ENCODE results near the gene LYG2. TPM values are rescaled to one million over a fixed set of nuclear protein-coding genes. Genes with fewer than 3 reads are reported as not detected.
"Not testable (repeated sequence)": the region's sequence is repeated elsewhere in the genome, so short reads cannot be mapped to it uniquely, and the experiment has no call there.

The LYG2 gene
- total and polyA plus RNA-seq, 8 donors = 0.92 TPM; not detected in 7

DNA sequence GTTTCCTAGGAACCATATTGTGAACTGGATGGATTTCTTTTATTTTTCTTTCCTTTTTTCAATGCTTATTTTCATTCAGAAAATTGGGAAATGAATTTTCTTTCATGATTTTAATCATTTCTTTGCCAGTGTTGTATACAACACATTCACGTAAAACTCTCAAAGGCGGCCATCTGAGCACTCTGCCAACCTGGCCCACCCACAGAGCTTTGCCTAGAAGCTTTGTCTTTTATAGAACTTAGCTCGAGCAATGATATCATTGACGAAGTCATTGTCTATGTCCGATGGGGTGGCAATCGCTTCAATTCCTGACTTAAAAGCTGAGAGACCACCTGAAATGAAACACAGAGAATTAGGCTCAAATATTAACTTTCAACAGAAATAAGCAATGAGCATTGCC is 13.3 kb downstream of the LYG2 start:
- Histone ChIP-seq H3K36me3 (no peaks in the 10 kb centered on the region), H3K4me1 (peaks cover 0 to 13% (median 3%) of the 10 kb centered on the region in 4 donors), H3K27me3 (no peaks in the 10 kb centered on the region), H3K27ac (no peak overlapping the region), H3K4me3 (no peak overlapping the region), H3K9me3 (no peaks in the 10 kb centered on the region)
- intact Hi-C loops (cut with DNase I; ENCODE audit: low total_unique reads) = no loop called here
- DNase-seq = no peak
- TF ChIP-seq POLR2AphosphoS5 (IDR thresholded peaks at IDR 0.05) = no peak
- TF ChIP-seq, protein P1, sequence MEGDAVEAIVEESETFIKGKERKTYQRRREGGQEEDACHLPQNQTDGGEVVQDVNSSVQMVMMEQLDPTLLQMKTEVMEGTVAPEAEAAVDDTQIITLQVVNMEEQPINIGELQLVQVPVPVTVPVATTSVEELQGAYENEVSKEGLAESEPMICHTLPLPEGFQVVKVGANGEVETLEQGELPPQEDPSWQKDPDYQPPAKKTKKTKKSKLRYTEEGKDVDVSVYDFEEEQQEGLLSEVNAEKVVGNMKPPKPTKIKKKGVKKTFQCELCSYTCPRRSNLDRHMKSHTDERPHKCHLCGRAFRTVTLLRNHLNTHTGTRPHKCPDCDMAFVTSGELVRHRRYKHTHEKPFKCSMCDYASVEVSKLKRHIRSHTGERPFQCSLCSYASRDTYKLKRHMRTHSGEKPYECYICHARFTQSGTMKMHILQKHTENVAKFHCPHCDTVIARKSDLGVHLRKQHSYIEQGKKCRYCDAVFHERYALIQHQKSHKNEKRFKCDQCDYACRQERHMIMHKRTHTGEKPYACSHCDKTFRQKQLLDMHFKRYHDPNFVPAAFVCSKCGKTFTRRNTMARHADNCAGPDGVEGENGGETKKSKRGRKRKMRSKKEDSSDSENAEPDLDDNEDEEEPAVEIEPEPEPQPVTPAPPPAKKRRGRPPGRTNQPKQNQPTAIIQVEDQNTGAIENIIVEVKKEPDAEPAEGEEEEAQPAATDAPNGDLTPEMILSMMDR (IDR thresholded peaks at IDR 0.05) = no peak
- TF ChIP-seq POLR2A (IDR thresholded peaks at IDR 0.05) = no peak
- TF ChIP-seq EP300 (IDR thresholded peaks at IDR 0.05) = no peak
- 78 to 89% (median 83%) methylated on average over 6 of the region's 6 CpGs for WGBS, 5 donors

DNA sequence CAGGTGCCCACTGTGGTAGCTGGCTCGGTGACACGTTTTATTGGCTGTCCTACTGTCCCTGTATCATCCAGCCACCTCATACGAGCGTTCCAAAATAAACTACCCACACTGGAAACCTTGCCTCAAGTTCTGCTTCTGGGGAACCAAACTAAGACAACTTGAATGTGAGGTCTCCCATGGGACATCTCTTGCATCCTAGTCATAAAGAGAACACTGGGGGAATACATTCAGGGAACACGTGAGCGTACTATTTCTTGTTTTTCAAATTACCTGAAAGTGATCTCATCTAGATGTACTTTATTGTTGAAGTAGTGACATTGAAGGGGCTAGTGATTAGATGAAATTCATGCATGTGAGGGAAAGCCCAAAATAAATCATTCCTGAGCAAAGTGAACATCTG is 15.0 kb downstream of the LYG2 start:
- Histone ChIP-seq H3K9me3 (no peaks in the 10 kb centered on the region), H3K36me3 (no peaks in the 10 kb centered on the region), H3K27ac (no peak overlapping the region), H3K4me3 (no peak overlapping the region), H3K27me3 (no peaks in the 10 kb centered on the region), H3K4me1 (no peaks in the 10 kb centered on the region)
- TF ChIP-seq POLR2AphosphoS5 (IDR thresholded peaks at IDR 0.05) (no peak), POLR2A (IDR thresholded peaks at IDR 0.05) (no peak), EP300 (IDR thresholded peaks at IDR 0.05) (no peak)
- TF ChIP-seq, protein P1 (IDR thresholded peaks at IDR 0.05) = no peak
- WGBS, 5 donors = 80 to 91% (median 90%) methylated on average over 6 of the region's 6 CpGs
- no peak for DNase-seq
- intact Hi-C loops (cut with DNase I; ENCODE audit: low total_unique reads) = no loop called here

DNA sequence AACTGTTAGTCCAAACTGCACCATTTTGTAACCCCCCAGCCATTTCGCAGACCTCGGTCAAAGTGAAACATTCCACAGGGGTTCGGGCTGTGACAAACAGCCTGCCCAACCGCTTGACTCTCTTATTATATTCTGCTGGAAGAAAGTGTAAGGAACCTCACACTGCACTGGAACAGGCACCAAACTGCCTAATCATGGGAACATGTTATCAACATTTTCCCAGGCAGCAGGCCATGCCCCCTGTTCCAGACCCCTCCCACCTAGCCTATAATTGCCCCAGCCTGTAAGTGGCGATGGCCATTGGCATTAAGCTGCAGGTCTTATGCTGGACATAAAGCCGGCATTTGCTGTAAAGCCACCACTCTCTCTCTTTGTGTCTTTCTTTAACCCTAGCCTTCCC is 16.9 kb downstream of the LYG2 start:
- intact Hi-C loops (cut with DNase I; ENCODE audit: low total_unique reads) = no loop called here
- Histone ChIP-seq H3K9me3 (no peaks in the 10 kb centered on the region), H3K36me3 (no peaks in the 10 kb centered on the region), H3K4me1 (no peaks in the 10 kb centered on the region), H3K27me3 (no peaks in the 10 kb centered on the region), H3K4me3 (no peak overlapping the region), H3K27ac (no peak overlapping the region)
- WGBS, 5 donors = 84 to 95% (median 93%) methylated on average over 6 of the region's 6 CpGs
- TF ChIP-seq POLR2AphosphoS5 (IDR thresholded peaks at IDR 0.05) (no peak), EP300 (IDR thresholded peaks at IDR 0.05) (no peak), POLR2A (IDR thresholded peaks at IDR 0.05) (no peak)
- TF ChIP-seq, protein P1 (IDR thresholded peaks at IDR 0.05) = no peak
- no peak for DNase-seq

DNA sequence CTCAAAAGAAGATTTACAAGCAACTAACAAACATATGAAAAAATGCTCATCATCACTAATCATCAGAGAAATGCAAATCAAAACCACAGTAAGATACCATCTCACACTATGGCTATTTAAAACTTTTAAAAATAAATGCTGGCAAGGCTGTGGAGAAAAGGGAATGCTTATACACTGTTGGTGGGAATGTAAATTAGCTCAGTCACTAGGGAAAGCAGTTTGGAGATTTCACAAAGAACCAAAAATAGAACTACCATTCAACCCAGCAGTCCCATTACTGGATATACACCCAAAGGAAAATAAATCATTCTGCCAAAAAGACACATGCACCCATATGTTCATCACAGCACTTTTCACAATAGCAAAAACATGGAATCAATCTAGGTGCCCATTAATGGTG is 22.3 kb downstream of the LYG2 start:
- H3K4me1 ChIP-seq; intact Hi-C loops (cut with DNase I; ENCODE audit: low total_unique reads); DNase-seq; H3K27ac ChIP-seq; H3K4me3 ChIP-seq; H3K27me3 ChIP-seq; H3K9me3 ChIP-seq; H3K36me3 ChIP-seq: not testable (repeated sequence)

DNA sequence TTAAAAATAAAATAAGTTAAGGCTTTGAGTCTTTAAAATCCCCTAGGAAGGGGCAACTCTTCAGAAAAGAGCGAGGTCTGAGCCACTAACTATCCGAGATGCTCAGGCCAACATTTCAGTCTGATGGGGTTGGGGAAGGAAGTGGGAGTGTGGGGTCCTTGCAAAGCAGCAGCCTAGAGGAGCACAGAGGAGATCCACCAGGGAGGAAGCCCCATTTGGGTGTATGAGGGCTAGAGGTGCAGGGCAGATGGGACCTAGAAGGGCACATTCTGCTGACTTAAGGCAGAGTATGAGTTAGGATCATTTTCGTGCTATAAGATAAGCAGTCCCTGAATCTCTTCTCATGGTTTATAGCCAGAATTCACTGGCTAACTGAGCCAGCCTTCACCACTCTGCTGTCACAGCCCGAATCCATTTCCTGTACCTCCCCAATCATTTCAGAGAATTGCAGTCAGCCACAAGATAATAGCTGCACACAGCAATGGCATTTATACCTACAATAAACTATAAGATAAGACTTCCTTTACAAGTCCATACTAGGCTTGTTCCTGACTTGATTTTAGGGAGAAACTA is 37.5 kb downstream of the LYG2 start:
- Histone ChIP-seq H3K27ac (no peak overlapping the region), H3K27me3 (no peaks in the 10 kb centered on the region), H3K36me3 (peaks cover 0 to 15% (median 7%) of the 10 kb centered on the region in 4 donors), H3K9me3 (no peaks in the 10 kb centered on the region), H3K4me3 (no peak overlapping the region), H3K4me1 (no peaks in the 10 kb centered on the region)
- TF ChIP-seq, protein P1 (IDR thresholded peaks at IDR 0.05) = no peak
- TF ChIP-seq POLR2A (IDR thresholded peaks at IDR 0.05) = no peak
- no peak for TF ChIP-seq EP300 (IDR thresholded peaks at IDR 0.05)
- no peak for TF ChIP-seq POLR2AphosphoS5 (IDR thresholded peaks at IDR 0.05)
- WGBS, 5 donors = 71 to 80% (median 73%) methylated on average over 4 of the region's 4 CpGs
- no peak for DNase-seq
- intact Hi-C loops (cut with DNase I; ENCODE audit: low total_unique reads) = no loop called here

Data from stomach (tissue), 9 donors.